G401 (cell line): Measurements from ENCODE around the gene APH1B. TPM values are rescaled to one million over a fixed set of nuclear protein-coding genes. Genes with fewer than 3 reads are reported as not detected.
"Not testable (repeated sequence)": the region's sequence is repeated elsewhere in the genome, so short reads cannot be mapped to it uniquely, and the experiment has no call there.

ENCODE experiments used
- DNase-seq: peaks from one replicate; pipeline ENCODE4 v3.0.0-alpha.2; 2015; ENCODE audit warnings: low spot score
- in situ Hi-C: cut with HindIII; loops from 2 replicates; pipeline ENCODE4 v1.10.0; 2016; ENCODE audit warnings: low sequenced_read_pairs, mixed read lengths
- total RNA-seq: library from RNA; depleted of rRNA; stranded (reverse); fragments of >200 nt; shearing (Covaris generic); gene quantifications from 2 replicates; pipeline ENCODE4 v1.2.3, GENCODE V29; 2014; rRNA removed

Gene APH1B
- total RNA-seq: 6.9 and 7.4 TPM in 2 replicates

DNA sequence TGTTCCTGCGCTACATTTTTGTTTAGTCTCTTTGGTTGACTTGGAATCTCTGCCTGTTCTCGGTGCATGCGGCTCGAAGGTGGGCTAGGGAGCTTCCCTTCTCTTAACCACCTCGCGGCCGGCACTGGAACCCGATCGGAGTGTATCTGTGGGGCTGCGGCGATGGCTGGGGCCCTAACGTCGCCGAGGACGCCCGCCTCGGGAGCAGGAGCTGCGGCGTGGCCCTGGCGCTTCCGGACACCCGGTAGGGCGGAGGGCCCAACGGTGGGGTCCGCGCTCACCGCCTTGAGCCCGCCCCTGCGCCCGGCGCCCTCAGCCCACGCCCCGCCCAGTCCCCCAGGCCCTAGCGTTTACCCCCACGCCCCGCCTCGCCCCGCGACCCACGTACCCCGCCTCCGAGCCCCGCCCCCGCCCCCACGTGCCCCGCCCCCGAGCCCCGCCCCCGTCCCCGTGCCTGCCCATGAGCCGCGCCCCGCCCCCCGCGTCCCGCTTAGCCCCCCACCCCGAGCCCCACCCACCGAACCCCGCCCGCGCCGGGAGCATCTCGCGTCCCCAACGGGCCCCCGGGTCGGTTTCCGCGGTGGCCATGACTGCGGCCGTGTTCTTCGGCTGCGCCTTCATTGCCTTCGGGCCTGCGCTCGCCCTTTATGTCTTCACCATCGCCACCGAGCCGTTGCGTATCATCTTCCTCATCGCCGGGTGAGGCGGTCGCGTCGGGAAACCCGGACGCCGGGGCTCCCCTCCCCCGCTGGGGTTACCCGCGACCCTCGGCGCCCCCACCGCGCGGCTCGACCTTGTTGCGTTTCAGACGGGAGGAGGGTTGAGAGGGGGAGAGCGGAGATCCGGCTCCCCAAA lies at the start of gene APH1B:
Gene APH1B (plus strand): TSS at position 568 of the 855 bp plus-strand sequence. CDS start 19 bp downstream, at position 587.
- peak; percentile 77 for DNase-seq
- in situ Hi-C loops: no loop called here

- no peak for DNase-seq
- in situ Hi-C loops: no loop called here
Observed at GRCh38 chr15:63227689-63228088, 49.7 kb upstream of the APH1B start.

- in situ Hi-C loops: no loop called here
- no peak for DNase-seq
Observed at GRCh38 chr15:63231206-63231605, 46.2 kb upstream of the APH1B start.

DNA sequence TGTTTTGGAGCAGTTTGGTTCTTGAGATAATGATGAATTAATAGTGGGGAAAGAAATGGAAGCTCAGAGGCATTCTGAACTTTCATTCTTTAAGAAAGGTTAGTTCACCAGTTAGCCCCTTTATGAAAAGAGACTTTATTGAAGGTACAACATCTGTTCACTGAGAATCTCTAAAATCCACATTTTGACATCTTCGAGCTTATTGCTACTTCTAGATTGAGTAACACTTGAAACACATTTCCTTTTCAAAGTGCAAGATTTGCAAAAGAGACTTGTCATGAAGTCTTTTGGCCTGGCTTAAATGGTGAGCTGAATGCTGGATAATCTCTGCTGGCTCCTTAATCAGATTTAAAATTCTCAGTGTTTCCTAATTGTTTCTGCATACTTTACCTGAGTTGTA lies 45.7 kb upstream of the APH1B start:
- in situ Hi-C loops: no loop called here
- no peak for DNase-seq

DNA sequence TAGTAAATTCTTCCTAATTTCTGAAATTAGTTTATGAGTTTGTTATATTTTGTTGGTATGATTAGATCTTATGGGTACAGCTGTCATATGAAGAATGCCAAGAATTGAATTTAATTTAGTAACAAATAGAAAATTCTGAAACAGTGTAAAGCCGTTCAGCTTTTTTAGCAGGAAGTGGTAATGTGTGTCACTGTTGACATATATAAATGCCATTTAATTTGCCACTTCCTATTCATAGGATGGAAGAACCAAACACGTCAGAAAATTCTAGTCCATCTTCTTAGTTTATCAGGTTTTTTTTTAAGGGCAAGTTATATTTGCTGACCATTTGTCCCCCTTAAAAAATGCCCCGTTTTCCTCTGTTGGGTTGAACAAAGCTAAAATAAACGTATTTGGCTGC lies 45.0 kb upstream of the APH1B start:
- no peak for DNase-seq
- in situ Hi-C loops: no loop called here

DNA sequence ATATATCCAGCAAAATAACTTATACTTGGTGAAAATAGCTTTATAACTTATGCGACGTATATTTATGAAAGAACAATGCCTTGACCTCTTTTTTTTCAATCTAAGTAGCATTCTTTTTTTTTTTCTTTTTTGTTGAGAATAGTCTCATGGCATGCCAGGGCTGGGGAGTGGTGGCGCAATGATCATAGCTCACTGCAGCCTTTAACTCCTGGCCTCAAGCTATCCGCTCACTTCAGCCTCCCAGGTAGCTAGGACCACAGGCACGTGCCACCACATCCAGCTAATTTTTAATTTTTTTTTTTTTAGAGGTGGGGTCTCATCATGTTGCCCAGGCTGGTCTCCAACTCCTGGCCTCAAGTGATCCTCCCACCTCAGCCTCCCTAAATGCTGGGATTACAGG lies 44.5 kb upstream of the APH1B start:
- in situ Hi-C loops: no loop called here
- no peak for DNase-seq

DNA sequence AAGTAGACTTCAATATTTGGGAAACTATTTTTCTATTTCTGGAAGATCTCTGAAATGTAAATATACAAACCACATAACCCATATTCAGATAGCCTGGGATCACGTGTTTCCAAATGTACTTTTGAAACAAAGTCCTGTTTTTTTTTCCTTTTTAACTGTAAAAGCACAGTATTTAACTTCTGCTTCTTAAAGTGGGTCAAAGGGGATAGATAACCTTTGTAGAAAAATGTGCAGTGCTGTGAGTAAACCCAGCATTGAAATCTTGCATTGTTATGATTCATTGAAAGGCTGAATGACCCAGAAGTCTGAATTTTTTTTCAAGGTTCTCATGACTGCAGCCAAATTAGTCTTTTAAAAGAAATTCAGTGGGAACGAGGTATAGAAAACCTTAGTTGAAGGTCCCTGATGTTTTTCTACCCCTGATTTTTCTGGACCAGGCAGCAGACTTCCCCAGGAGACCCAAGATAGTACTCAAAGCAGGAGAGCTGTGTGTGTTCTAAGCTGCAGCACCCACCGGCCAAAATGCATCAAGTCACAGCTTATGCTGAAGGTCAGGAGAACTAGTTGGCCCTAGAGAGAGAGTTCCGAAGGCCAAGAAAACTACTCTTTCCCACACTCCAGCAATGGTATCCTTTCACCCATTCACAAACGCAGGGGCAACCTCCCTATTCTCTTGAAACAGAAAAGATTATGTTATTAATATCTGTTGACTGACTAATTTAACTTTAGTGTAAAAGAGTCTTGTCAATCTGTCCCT lies 43.6 kb upstream of the APH1B start:
- no peak for DNase-seq
- in situ Hi-C loops: no loop called here

DNA sequence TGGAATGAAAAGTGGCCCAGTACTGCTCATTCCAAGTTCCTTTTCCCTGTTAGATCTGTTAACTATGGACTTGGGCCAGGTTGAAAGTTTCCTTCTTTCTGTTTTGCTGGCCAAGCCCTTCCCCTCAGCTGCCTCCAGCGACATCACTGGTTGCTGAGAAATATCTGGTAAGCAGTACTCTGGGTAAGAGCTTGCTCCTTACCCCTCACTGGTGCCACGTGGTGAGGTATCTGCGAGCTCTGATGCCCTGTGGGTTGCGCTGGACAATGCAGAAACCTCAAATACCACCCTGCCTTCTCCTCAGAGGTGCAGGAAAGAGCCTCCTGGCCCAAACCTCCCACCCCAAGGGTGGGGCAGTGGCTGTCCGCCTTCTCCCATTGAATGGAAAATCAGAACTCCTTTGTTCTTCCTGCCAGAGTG lies 42.9 kb upstream of the APH1B start:
- in situ Hi-C loops: no loop called here
- DNase-seq: no peak

DNA sequence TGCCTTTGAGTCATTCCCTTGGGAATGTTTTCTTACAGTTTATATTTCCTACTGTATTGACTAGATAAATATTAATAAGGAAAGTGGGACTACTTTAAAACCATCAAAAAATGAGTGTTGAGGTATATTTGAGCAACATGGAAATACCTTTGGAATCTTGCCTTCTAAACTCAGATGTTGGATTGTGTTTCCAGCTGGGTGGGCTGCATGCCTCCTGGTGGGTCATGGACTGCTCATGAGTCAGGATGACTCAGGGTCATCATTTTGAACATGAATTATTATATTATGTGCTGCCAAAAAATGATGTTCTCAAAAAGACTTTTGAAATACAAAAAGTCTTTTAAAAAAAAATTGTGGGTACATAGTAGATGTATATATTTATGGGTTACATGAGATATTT lies 41.1 kb upstream of the APH1B start:
- in situ Hi-C loops: no loop called here
- DNase-seq: no peak

DNA sequence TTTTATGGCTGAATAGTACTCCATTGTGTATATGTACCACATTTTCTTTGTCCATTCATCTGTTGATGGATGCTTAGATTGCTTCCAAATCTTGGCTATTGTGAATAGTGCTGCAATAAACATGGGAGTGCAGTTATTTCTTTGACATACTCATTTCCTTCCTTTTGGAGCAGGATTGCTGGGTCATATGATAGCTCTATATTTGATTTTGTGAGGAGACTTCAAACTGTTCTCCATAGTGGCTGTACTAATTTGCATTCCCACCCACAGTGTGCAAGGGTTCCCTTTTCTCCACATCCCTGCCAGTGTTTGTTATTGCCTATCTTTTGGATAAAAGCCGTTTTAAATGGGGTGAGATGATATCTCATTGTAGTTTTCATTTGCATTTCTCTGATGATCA lies 40.3 kb upstream of the APH1B start:
- in situ Hi-C loops, DNase-seq: not testable (repeated sequence)

DNA sequence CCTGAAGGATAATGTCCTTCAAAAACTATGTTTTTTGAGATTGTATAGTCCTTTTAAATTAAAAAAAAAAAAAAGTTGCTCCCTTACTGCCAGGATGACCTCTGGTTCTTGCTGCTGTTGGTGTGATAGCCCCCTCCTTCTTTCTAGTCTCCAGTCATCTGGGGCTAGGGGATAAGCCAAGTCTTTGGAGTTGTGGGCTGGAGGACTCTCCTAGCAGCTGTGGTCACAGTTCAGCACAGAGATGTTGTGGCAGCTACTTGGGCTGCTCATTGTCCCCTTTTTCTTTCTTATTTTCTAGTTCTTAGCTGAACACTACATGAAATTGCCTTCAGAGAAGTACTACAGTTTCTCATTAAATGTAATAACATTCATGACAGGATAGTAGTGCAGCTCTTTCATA lies 39.2 kb upstream of the APH1B start:
- DNase-seq: no peak
- in situ Hi-C loops: no loop called here

GRCh38 chr15:63238796-63239195 lies 38.6 kb upstream of the APH1B start:
- in situ Hi-C loops: no loop called here
- DNase-seq: no peak

DNA sequence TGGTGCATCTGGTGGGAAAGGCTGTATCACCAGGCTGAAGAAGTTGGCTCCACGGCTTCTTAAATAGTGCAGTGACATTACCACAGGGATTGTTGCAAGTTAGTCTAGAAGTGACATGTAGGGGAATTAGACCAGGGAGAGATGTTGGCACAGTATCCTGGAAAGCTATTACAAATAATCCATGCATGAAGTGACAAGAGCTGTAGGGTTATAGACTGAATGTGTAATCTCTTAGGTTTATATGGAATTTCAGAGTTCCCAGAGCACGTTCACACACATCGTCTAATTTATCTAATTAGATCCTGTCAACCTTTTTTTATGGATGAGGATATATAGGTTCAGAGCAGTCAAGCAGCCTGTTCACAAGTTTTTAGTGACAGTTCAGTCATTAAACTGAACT lies 37.3 kb upstream of the APH1B start:
- in situ Hi-C loops: no loop called here
- DNase-seq: no peak

- in situ Hi-C loops: no loop called here
Observed at GRCh38 chr15:63241316-63241715, 36.1 kb upstream of the APH1B start.

GRCh38 chr15:63243101-63243500 lies 34.3 kb upstream of the APH1B start:
- in situ Hi-C loops: no loop called here
- no peak for DNase-seq

More at GRCh38 chr15:63241316-63241715, 36.1 kb upstream of the APH1B start:
- DNase-seq: no peak

DNA sequence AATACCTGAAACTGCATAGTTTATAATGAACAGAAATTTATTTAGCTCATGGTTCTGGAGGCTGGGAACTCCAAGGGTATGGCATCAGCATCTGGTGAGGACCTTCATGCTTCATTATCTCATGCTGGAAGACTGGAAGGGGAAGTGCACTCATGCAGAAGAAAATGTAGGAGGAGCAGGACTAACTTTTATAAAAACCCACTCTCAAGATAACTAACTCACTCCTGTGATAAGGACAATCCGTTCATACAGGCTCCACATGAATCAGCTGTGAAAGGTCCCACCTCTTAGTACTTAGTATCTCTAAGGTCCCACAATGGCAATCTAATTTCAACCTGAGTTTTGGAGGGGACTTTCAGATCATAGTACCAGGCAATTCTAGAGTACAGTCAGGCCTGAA lies 33.6 kb upstream of the APH1B start:
- in situ Hi-C loops: no loop called here
- DNase-seq: no peak

GRCh38 chr15:63244399-63244798 lies 33.0 kb upstream of the APH1B start:
- no peak for DNase-seq
- in situ Hi-C loops: no loop called here

- no peak for DNase-seq
- in situ Hi-C loops: no loop called here
Observed at GRCh38 chr15:63244976-63245645, 32.3 kb upstream of the APH1B start.

DNA sequence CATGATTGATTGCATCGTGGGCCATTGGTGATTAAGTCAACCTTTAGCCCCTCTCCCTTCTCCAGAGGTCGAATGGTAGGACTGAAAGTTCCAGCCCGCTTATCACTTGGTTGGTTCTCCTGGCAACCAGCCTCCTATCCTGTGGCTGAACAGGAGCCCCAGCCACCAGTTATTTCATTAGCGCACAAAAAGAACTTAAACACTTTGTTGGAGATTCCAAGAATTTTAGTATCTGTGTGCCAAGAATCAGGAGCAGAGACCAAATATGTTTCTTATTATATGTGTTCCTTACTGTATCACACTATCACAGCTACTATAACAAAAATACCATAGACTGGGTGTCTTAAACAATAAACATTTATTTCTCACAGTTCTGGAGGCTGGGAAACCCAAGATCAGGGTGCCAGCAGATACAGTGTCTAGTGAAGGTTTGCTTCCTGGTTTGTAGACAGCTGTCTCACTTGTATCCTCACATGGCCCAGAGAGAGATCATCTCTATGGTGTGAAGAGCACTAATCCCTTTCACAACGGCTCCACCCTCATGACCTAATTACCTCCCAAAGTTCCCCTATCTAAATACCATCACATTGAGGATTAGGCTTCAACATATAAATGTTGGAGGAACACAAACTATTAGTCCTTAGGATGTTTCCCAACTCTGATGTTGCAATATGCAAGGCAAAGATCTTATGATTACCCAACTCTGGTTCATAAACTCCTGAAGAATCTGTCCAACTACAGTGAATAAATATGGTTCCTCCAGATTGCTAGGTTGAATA lies 30.5 kb upstream of the APH1B start:
- in situ Hi-C loops: no loop called here
- DNase-seq: no peak
